ENCODE measurements around the gene DNAAF1.

DNA sequence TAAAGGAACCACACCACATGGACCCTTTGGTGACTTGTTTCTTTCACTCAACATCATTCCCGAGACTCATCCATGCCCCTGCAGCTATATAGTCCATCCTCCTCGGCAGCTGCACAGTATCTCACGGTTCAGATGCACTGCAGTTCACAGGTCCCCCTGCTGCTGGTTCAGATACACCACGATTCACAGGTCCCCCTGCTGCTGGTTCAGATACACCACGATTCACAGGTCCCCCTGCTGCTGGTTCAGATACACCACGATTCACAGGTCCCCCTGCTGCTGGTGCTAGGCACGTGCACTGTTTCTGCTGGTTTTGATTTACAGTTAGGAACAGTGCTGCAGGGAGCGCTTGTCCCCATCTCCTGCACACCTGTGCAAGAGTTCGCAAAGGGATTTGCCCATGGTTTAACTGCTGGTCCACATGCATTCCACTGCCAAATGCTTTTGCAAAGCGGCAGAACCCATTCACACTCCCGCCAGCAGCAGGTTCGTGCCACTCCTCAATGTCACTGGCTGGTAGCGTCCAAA, 3.9 kb upstream of the DNAAF1 start:
- TF ChIP-seq RAD21 (IDR thresholded peaks at IDR 0.05; ENCODE audit: low read depth) (no peak), CEBPB (IDR thresholded peaks at IDR 0.05) (no peak), YY1 (IDR thresholded peaks at IDR 0.05; ENCODE audit: low read depth) (no peak), ZBTB7A (IDR thresholded peaks at IDR 0.05; ENCODE audit: low read depth) (no peak), TCF12 (IDR thresholded peaks at IDR 0.05; ENCODE audit: low read depth) (no peak), CREB1 (IDR thresholded peaks at IDR 0.05; ENCODE audit: low read depth) (no peak), EP300 (IDR thresholded peaks at IDR 0.05; ENCODE audit: borderline replicate concordance) (no peak), TEAD4 (IDR thresholded peaks at IDR 0.05) (no peak)
- TF ChIP-seq, protein P1, sequence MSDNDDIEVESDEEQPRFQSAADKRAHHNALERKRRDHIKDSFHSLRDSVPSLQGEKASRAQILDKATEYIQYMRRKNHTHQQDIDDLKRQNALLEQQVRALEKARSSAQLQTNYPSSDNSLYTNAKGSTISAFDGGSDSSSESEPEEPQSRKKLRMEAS (IDR thresholded peaks at IDR 0.05) = no peak
